Neural progenitor cell (in vitro differentiated cells): Measurements from ENCODE around the gene CLCN2. TPM values are rescaled to one million over a fixed set of nuclear protein-coding genes. Genes with fewer than 3 reads are reported as not detected.

ENCODE experiments used
- DNase-seq: peaks from one replicate; pipeline ENCODE4 v3.0.0-alpha.2; 2016; ENCODE audit warnings: low spot score
- H2AFZ ChIP-seq: fragments of 200-600 bp; sonication (generic); replicated peaks from 2 replicates; pipeline ENCODE4 v1.6.1; 2016; ENCODE audit warnings: antibody characterized with exemption
- H3F3A ChIP-seq: fragments of 200-600 bp; sonication (generic); 2 replicates; pipeline ENCODE4 v1.6.1; 2016; ENCODE audit warnings: antibody characterized with exemption, low read depth
- H3K27ac ChIP-seq: fragments of 200-600 bp; sonication (generic); 2 replicates; pipeline ENCODE4 v1.5.1; 2016; ENCODE audit warnings: mild to moderate bottlenecking
- H3K27me3 ChIP-seq: fragments of 200-600 bp; sonication (generic); 2 replicates; pipeline ENCODE4 v1.6.1; 2016; ENCODE audit warnings: mild to moderate bottlenecking, moderate library complexity
- H3K36me3 ChIP-seq: fragments of 200-600 bp; sonication (generic); 2 replicates; pipeline ENCODE4 v1.5.1; 2016
- H3K4me1 ChIP-seq: fragments of 200-600 bp; sonication (generic); 2 replicates; pipeline ENCODE4 v1.6.1; 2016; ENCODE audit warnings: mixed run types
- H3K4me2 ChIP-seq: fragments of 200-600 bp; sonication (generic); 2 replicates; pipeline ENCODE4 v1.6.1; 2016
- H3K4me3 ChIP-seq: fragments of 200-600 bp; sonication (generic); 2 replicates; pipeline ENCODE4 v1.5.1; 2016
- H3K79me2 ChIP-seq: fragments of 200-600 bp; sonication (generic); 2 replicates; pipeline ENCODE4 v1.6.1; 2016; ENCODE audit warnings: low read depth
- H3K9ac ChIP-seq: fragments of 200-600 bp; sonication (generic); 2 replicates; pipeline ENCODE4 v1.6.1; 2016
- H3K9me3 ChIP-seq: fragments of 200-600 bp; sonication (generic); 2 replicates; pipeline ENCODE4 v1.5.1; 2016; ENCODE audit warnings: low read depth
- H4K20me1 ChIP-seq: fragments of 200-600 bp; sonication (generic); 2 replicates; pipeline ENCODE4 v1.6.1; 2016; ENCODE audit warnings: low read depth
- H3K27ac Mint-ChIP-seq: 3 replicates; pipeline ENCODE4 v1.8.0; 2021; ENCODE audit warnings: mixed read lengths
- H3K27me3 Mint-ChIP-seq: 2 replicates; pipeline ENCODE4 v1.8.0; 2022; ENCODE audit warnings: low read depth, mild to moderate bottlenecking, inconsistent platforms, moderate library complexity, mixed read lengths; ENCODE audit not compliant: insufficient read depth
- H3K36me3 Mint-ChIP-seq: 3 replicates; pipeline ENCODE4 v1.8.0; 2021; ENCODE audit warnings: mixed read lengths
- H3K4me1 Mint-ChIP-seq: 3 replicates; pipeline ENCODE4 v1.8.0; 2021; ENCODE audit warnings: mixed read lengths
- H3K4me3 Mint-ChIP-seq: 3 replicates; pipeline ENCODE4 v1.8.0; 2021; ENCODE audit warnings: mild to moderate bottlenecking, moderate library complexity, mixed read lengths
- H3K9me3 Mint-ChIP-seq: 3 replicates; pipeline ENCODE4 v1.8.0; 2020; ENCODE audit warnings: mixed read lengths
- EZH2 ChIP-seq: fragments of 200-600 bp; sonication (generic); IDR thresholded peaks from 2 replicates; pipeline ENCODE4 v1.6.1; 2017; ENCODE audit warnings: antibody characterized with exemption, mild to moderate bottlenecking, moderate library complexity
- EZH2phosphoT487 ChIP-seq: fragments of 200-600 bp; sonication (generic); IDR thresholded peaks from 2 replicates; pipeline ENCODE4 v1.6.1; 2017; ENCODE audit warnings: antibody characterized with exemption
- total RNA-seq: library from RNA; depleted of rRNA; stranded (reverse); fragments of >200 nt; gene quantifications from 2 replicates; pipeline ENCODE4 v1.2.3, GENCODE V29; 2015; ENCODE audit warnings: low replicate concordance
- TF ChIP-seq, protein P1 (sequence below): fragments of 200-600 bp; sonication (generic); IDR thresholded peaks from 2 replicates; pipeline ENCODE4 v1.5.1; 2017; ENCODE audit warnings: antibody characterized with exemption, mild to moderate bottlenecking

The CLCN2 gene
- total RNA-seq, 1 donor from 2014 or later, result 16.5 TPM

DNA sequence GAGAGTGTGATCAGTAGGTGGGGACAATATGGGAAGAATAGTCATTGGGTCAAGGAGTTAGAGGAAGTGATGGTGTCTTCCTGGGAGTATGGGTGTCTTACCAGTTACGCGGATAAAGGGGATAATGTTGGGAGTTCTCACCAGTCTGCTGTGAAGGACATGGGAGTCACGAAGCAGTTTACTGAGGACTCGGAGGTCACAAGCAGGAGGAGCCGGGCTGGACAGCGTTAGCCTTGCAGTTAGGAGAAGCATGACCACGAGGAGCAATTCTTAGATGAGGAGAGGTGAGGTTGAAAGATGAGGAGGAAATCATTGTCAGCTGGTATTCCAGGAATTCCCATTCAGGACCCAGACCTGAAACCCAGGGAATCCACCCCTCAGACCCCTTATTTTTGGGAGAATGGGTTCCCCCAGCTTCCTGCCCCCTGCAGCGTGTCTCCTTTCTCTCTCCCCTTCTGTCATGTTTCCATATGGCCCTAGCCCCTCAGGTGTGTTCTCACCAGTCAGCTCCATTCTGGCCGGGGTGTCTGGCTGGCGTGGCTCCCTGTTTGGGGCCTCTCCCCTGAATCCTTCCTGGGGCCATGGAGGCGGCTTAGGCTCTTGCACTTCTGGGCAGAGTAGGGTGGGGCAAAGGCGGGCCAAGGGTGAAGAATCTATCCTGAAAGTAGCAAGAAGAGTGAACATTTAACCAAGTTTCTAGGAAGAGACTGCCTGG, 14.5 kb upstream of the CLCN2 start:
- H2AFZ ChIP-seq, result no peak overlapping the region
- peaks cover 16% of the 10 kb centered on the region for H4K20me1 ChIP-seq
- H3F3A ChIP-seq, result peaks cover 26% of the 10 kb centered on the region
- Mint-ChIP-seq H3K27ac (no peak overlapping the region), H3K9me3 (no peaks in the 10 kb centered on the region), H3K4me1 (peaks cover 38% of the 10 kb centered on the region), H3K27me3 (peaks cover 41% of the 10 kb centered on the region), H3K4me3 (no peak overlapping the region), H3K36me3 (no peaks in the 10 kb centered on the region)
- no peak overlapping the region for H3K4me3 ChIP-seq
- no peak overlapping the region for H3K27ac ChIP-seq
- TF ChIP-seq EZH2 (no peak), EZH2phosphoT487 (no peak)
- TF ChIP-seq, protein P1, sequence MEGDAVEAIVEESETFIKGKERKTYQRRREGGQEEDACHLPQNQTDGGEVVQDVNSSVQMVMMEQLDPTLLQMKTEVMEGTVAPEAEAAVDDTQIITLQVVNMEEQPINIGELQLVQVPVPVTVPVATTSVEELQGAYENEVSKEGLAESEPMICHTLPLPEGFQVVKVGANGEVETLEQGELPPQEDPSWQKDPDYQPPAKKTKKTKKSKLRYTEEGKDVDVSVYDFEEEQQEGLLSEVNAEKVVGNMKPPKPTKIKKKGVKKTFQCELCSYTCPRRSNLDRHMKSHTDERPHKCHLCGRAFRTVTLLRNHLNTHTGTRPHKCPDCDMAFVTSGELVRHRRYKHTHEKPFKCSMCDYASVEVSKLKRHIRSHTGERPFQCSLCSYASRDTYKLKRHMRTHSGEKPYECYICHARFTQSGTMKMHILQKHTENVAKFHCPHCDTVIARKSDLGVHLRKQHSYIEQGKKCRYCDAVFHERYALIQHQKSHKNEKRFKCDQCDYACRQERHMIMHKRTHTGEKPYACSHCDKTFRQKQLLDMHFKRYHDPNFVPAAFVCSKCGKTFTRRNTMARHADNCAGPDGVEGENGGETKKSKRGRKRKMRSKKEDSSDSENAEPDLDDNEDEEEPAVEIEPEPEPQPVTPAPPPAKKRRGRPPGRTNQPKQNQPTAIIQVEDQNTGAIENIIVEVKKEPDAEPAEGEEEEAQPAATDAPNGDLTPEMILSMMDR, result no peak
- no peak for DNase-seq
- H3K9ac ChIP-seq, result no peak overlapping the region
- no peaks in the 10 kb centered on the region for H3K79me2 ChIP-seq
- peaks cover 26% of the 10 kb centered on the region for H3K4me1 ChIP-seq
- H3K4me2 ChIP-seq, result no peak overlapping the region
- H3K27me3 ChIP-seq, result peaks cover 23% of the 10 kb centered on the region
- H3K36me3 ChIP-seq, result no peaks in the 10 kb centered on the region
- H3K9me3 ChIP-seq, result no peaks in the 10 kb centered on the region

DNA sequence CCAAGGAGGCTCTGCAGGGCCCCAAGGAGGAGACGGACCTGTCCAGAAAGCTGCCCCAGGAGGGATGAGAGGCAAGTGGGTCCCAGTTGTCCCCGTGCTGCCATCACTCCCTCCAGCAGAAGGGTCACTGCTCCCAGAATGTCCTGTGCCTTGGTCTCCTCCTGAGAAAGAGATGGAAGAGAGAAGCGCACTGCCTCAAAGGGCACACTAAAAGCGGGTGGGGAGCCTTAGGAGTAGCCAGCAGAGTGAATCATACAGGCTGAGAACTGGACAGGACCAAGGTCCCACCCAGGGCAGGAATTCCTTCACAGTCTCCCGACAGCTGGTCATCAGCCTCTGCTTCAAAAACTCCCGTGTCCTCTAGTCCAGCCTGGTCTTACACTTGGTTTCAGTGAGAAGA, 12.0 kb upstream of the CLCN2 start:
- H3F3A ChIP-seq, result peaks cover 31% of the 10 kb centered on the region
- H3K9me3 Mint-ChIP-seq, result no peaks in the 10 kb centered on the region
- no peak overlapping the region for H3K9ac ChIP-seq
- peaks cover 26% of the 10 kb centered on the region for H3K4me1 Mint-ChIP-seq
- no peak for DNase-seq
- no peak overlapping the region for H2AFZ ChIP-seq
- no peaks in the 10 kb centered on the region for H3K9me3 ChIP-seq
- H3K4me2 ChIP-seq, result no peak overlapping the region
- H3K27me3 ChIP-seq, result peaks cover 3% of the 10 kb centered on the region
- H3K27me3 Mint-ChIP-seq, result peaks cover 33% of the 10 kb centered on the region
- H3K4me1 ChIP-seq, result peaks cover 15% of the 10 kb centered on the region
- peaks cover 30% of the 10 kb centered on the region for H4K20me1 ChIP-seq
- H3K27ac Mint-ChIP-seq, result no peak overlapping the region
- no peak overlapping the region for H3K4me3 Mint-ChIP-seq
- no peak for TF ChIP-seq EZH2
- TF ChIP-seq EZH2phosphoT487, result no peak
- TF ChIP-seq, protein P1, result no peak
- no peak overlapping the region for H3K4me3 ChIP-seq
- peaks cover 3% of the 10 kb centered on the region for H3K36me3 Mint-ChIP-seq
- H3K79me2 ChIP-seq, result no peaks in the 10 kb centered on the region
- H3K36me3 ChIP-seq, result no peaks in the 10 kb centered on the region
- no peak overlapping the region for H3K27ac ChIP-seq

- Histone ChIP-seq H3K79me2 (no peaks in the 10 kb centered on the region), H4K20me1 (peaks cover 35% of the 10 kb centered on the region), H2AFZ (no peak overlapping the region), H3F3A (peaks cover 29% of the 10 kb centered on the region), H3K4me2 (no peak overlapping the region), H3K36me3 (no peaks in the 10 kb centered on the region), H3K27me3 (no peaks in the 10 kb centered on the region), H3K4me3 (no peak overlapping the region), H3K9ac (no peak overlapping the region), H3K27ac (no peak overlapping the region), H3K9me3 (no peaks in the 10 kb centered on the region), H3K4me1 (peaks cover 10% of the 10 kb centered on the region)
- Mint-ChIP-seq H3K27me3 (peaks cover 31% of the 10 kb centered on the region), H3K36me3 (peaks cover 6% of the 10 kb centered on the region), H3K4me3 (no peak overlapping the region), H3K27ac (no peak overlapping the region), H3K4me1 (peaks cover 21% of the 10 kb centered on the region), H3K9me3 (no peaks in the 10 kb centered on the region)
- TF ChIP-seq, protein P1, result no peak
- DNase-seq, result no peak
Measured at GRCh38 chr3:184372911-184373310, 11.5 kb upstream of the CLCN2 start.
